Hematopoietic multipotent progenitor cell treated with erythropoietin and hydrocortisone succinate and interleukin-3 and kit ligand, for 17 days (in vitro differentiated cells): ENCODE measurements around the gene GCK.

Source experiments
- DNase-seq: peaks from one replicate; pipeline ENCODE4 v3.0.0-alpha.2; 2015; ENCODE audit warnings: low spot score

GCK gene

GRCh38 chr7:44103923-44104859 lies 85.0 kb downstream of the GCK start, which contains the start of gene AEBP1:
AEBP1 (plus strand) TSS chr7:44104345; CDS start chr7:44104666, 321 bp downstream.
- DNase-seq = no peak

GRCh38 chr7:44103566-44103922 lies 85.7 kb downstream of the GCK start:
- DNase-seq = no peak

- no peak for DNase-seq
Observed at GRCh38 chr7:44102846-44103565, 86.2 kb downstream of the GCK start.

GRCh38 chr7:44101966-44102845 lies 87.0 kb downstream of the GCK start:
- DNase-seq = no peak

GRCh38 chr7:44101303-44101965 lies 87.8 kb downstream of the GCK start:
- no peak for DNase-seq

DNA sequence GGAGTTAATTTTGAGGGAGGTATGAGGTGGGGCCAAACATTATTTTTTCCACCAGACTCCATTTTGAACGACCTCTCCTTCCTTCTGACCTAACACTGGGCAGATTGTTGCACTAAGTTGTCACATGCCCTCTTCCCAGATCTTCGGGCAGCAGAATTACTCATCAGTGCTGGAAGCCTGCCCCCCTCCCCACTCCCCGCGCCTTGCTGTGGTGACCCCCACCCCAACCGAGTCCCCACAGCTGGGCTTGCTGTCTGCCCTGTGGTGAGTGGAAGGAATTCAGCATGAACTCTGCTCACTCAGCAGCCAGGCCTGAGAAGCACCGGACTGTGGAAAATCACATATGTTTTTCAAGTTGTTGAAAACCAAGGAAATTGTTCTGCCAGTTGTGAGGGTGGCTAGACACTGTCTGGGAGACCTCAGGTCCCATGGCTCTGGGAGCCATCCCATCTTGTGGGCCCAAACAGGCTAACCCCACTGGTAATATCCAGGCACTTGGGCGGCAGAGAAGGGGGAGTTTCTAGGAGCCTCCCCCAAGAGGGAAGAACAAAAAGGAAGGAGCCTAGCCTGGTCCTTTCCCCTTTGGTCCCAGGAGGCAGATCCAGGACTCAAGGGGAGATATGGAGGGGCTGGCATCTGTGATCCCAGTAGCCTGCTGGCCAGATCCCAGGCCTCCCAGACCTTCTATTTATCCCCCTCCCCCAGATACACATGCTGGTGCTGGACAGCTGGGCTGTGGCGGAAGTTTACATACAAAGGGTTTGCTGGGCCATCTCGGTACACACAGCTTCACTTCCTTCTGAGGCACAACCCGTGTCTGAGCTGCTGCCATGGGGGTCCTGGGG lies 88.6 kb downstream of the GCK start:
- no peak for DNase-seq

DNA sequence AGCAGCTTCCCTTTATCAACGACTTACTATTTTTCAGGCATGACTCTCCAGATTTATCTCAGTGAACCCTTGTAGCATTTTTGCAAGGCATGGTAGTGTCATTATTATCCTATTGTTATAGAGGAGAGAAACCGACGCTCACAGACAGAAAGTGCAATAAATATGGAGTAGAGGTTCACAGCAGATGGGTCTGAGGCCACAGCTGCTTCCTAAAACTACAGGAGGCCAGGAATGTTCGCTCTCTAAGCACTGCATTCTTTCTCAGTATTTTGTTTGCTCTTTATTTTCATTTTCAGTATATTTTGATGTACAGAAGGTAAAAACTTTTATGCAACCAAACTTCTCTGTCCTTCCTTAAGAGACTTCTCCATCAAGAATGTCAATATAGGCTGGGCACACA lies 89.6 kb downstream of the GCK start:
- DNase-seq = no peak

- no peak for DNase-seq
Observed at GRCh38 chr7:44098092-44099068, 90.9 kb downstream of the GCK start.

DNA sequence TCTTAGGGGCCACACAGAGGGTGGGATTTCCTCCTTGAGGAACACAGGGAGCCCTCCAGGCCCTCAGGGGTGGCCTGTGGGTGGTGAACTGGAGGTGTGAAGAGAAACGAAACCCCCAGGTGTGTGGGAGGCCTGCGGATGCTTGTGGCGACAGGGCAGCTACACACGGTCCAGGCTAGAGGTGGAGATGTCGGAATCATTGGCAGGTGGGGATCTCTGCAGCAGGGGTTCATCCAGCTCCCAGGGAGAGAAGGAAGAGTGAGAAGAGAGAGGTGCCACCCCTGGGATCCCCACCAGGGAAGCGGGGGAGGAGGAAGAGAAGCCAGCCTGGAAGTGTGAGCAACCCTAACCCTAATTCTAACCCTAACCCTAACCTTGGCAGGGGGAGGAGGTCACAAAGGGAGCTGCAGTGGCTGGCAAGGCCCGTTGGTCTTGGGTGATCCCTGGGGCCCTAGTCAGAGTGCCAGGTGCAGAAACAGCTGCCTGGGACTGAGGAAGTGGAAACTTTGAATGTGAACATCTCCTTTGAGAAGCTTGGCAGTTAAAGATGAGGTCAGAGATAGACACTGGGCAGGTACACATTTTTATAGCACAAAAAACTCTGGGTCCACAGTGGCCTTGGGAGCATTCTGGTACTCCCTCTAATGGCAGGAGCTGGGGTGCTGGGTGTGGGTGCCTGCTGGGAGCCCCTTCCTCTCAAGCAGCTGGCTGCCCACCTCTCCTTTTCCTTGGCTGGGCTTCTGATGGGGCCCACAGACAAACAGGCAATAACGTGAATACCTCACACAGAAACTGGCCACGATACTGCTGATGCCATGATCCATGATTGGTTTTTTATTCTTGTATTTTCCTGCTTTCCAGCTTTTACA lies 91.9 kb downstream of the GCK start:
- no peak for DNase-seq

DNA sequence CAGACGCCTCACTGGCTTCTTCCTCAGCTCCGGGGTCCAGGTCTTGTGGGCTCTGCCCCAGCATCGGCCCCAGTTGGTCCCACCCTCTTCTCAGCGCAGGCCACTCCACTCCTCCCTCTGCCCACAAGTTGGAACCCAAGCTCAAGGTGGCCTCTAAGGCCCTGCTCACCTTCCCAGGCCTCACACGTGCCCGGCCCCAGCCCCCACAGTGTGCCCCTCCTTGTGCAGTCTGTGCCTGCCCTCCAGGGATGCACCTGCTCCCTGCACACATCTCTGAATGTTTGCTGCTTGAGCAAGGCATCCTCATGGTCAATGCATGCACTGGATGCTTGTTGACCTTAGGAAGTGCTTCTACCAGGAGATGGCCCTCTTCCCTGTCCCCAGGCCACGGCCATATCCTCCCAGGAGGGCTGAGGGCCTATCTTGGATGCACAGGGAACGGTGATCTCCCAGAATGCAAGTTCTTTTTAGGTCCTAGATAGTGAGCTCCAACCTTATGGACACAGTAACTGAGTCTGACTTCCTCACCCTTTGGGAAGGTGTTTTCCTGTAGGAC lies 92.8 kb downstream of the GCK start:
- DNase-seq = no peak

- DNase-seq = no peak
Observed at GRCh38 chr7:44095781-44096180, 93.5 kb downstream of the GCK start.

- DNase-seq = no peak
Observed at GRCh38 chr7:44094883-44095592, 94.2 kb downstream of the GCK start.

GRCh38 chr7:44094365-44094764 lies 94.9 kb downstream of the GCK start:
- DNase-seq = no peak
